ENCODE results near the gene ARL2BP.

- TF ChIP-seq YY1 (IDR thresholded peaks at IDR 0.05; ENCODE audit: insufficient read depth, insufficient read length) = peak; percentile 25
- no peak for TF ChIP-seq ZNF274 (IDR thresholded peaks at IDR 0.05; ENCODE audit: low read depth, low read length)
Measured at GRCh38 chr16:57299719-57300386, 54.8 kb downstream of the ARL2BP start.

Data from NT2/D1 (cell line).